Vagina (tissue), 2 donors: ENCODE measurements around the gene ERVK3-1.

Source experiments
- POLR2A ChIP-seq, 2 donors: fragments of 450-650 bp; IDR thresholded peaks; one replicate each; pipeline ENCODE4 v1.6.1; 2017; ENCODE audit warnings: antibody characterized with exemption in 2 of 2, mild to moderate bottlenecking in 2 of 2, moderate library complexity in 2 of 2
- POLR2AphosphoS5 ChIP-seq, 2 donors: sonication (generic); formaldehyde crosslinking; IDR thresholded peaks; one replicate each; pipeline ENCODE4 v1.9.0; 2017; ENCODE audit warnings: antibody characterized with exemption in 2 of 2, mild to moderate bottlenecking in 2 of 2, low read depth in 1 of 2; ENCODE audit not compliant: insufficient read depth in 1 of 2
- TF ChIP-seq, protein P1 (sequence below), 3 experiments: fragments of 450-650 bp in 2 of 3; fragments of 200-600 bp in 1 of 3; sonication (generic) in 1 of 3; IDR thresholded peaks; one replicate each; pipeline ENCODE4 v1.5.1; 2017 to 2019; ENCODE audit warnings: antibody characterized with exemption in 3 of 3, mild to moderate bottlenecking in 2 of 3, moderate library complexity in 2 of 3

DNA sequence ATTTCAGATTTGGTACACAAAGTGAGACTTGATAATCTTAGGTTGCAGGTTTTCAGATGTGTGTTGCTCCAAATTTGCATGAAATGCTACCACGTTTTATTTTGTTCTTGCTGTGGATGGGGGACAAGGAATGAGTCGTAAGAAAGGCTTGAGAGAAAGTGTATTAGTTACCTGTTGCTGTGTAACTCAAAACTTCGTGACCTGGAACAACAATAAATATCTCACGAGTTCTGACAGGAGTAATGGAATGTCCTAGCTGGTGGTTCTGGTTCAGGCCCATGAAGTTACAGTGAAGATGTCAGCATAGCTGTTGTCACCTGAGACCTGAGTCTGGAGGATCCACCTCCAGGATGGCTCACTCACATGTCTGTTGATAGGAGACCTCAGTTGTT is 25.3 kb upstream of the ERVK3-1 start:
- TF ChIP-seq, protein P1, sequence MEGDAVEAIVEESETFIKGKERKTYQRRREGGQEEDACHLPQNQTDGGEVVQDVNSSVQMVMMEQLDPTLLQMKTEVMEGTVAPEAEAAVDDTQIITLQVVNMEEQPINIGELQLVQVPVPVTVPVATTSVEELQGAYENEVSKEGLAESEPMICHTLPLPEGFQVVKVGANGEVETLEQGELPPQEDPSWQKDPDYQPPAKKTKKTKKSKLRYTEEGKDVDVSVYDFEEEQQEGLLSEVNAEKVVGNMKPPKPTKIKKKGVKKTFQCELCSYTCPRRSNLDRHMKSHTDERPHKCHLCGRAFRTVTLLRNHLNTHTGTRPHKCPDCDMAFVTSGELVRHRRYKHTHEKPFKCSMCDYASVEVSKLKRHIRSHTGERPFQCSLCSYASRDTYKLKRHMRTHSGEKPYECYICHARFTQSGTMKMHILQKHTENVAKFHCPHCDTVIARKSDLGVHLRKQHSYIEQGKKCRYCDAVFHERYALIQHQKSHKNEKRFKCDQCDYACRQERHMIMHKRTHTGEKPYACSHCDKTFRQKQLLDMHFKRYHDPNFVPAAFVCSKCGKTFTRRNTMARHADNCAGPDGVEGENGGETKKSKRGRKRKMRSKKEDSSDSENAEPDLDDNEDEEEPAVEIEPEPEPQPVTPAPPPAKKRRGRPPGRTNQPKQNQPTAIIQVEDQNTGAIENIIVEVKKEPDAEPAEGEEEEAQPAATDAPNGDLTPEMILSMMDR (IDR thresholded peaks at IDR 0.05): no peak
- TF ChIP-seq POLR2A (IDR thresholded peaks at IDR 0.05) (no peak), POLR2AphosphoS5 (IDR thresholded peaks at IDR 0.05; ENCODE audit: insufficient read depth in 1 of 2, low read depth in 1 of 2) (no peak)
